HUES6 (cell line): Measurements from ENCODE around the gene SSTR5.
"Not testable (repeated sequence)": the region's sequence is repeated elsewhere in the genome, so short reads cannot be mapped to it uniquely, and the experiment has no call there.

Experiments used
- H3K27ac ChIP-seq: 2 replicates; pipeline ENCODE4 v1.7.0; 2013; ENCODE audit warnings: low read depth, mild to moderate bottlenecking, low read length, inconsistent platforms
- H3K27me3 ChIP-seq: 2 replicates; pipeline ENCODE4 v1.6.1; 2013; ENCODE audit warnings: low read length; ENCODE audit not compliant: control insufficient read depth, insufficient read depth
- H3K36me3 ChIP-seq: 2 replicates; pipeline ENCODE4 v1.6.1; 2013; ENCODE audit warnings: low read length; ENCODE audit not compliant: control insufficient read depth, insufficient read depth
- H3K4me1 ChIP-seq: 2 replicates; pipeline ENCODE4 v1.6.1; 2013; ENCODE audit warnings: low read length; ENCODE audit not compliant: control insufficient read depth, insufficient read depth
- H3K4me3 ChIP-seq: 2 replicates; pipeline ENCODE4 v1.5.1; 2013; ENCODE audit warnings: low read depth, low read length
- H3K9ac ChIP-seq: one replicate; pipeline ENCODE4 v1.6.1; 2013; ENCODE audit warnings: mild to moderate bottlenecking, low read length
- H3K9me3 ChIP-seq: 2 replicates; pipeline ENCODE4 v1.6.1; 2013; ENCODE audit warnings: low read depth, low read length; ENCODE audit not compliant: control insufficient read depth, insufficient read depth

Gene SSTR5

DNA sequence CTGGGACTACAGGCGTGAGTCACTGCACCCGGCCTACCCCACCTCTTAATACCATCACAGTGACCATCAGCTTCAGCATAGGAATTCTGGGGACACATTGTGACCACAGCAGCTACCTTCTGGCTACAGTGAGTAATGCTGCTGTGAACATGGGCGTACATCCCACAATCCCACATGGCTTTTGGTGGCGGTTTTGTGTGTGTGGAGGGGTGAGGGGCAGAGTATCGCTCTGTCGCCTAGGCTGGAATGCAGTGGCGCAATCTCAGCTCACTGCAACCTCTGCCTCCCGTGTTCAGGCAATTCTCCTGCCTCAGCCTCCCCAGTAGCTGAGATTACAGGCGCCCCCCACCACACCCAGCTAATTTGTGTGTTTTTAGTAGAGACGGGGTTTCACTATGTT, 13.9 kb downstream of the SSTR5 start:
- not testable (repeated sequence) for H3K27me3 ChIP-seq, H3K27ac ChIP-seq, H3K9ac ChIP-seq, H3K36me3 ChIP-seq, H3K4me3 ChIP-seq
- peaks cover 17% of the 10 kb centered on the region for H3K9me3 ChIP-seq
- H3K4me1 ChIP-seq, result peaks cover 21% of the 10 kb centered on the region

GRCh38 chr16:1088295-1089170, 16.0 kb downstream of the SSTR5 start:
- H3K27me3 ChIP-seq, result no peaks in the 10 kb centered on the region; the same call in 1 of the 2 replicates
- no peak overlapping the region for H3K27ac ChIP-seq
- H3K4me1 ChIP-seq, result peaks cover 7% of the 10 kb centered on the region
- H3K9me3 ChIP-seq, result peaks cover 17% of the 10 kb centered on the region
- no peak overlapping the region for H3K9ac ChIP-seq
- H3K4me3 ChIP-seq, result no peak overlapping the region
- H3K36me3 ChIP-seq, result no peaks in the 10 kb centered on the region

- peaks cover 7% of the 10 kb centered on the region for H3K4me1 ChIP-seq
- H3K4me3 ChIP-seq, result no peak overlapping the region
- no peak overlapping the region for H3K9ac ChIP-seq
- no peaks in the 10 kb centered on the region for H3K36me3 ChIP-seq
- peaks cover 17% of the 10 kb centered on the region for H3K9me3 ChIP-seq
- no peaks in the 10 kb centered on the region; the same call in 1 of the 2 replicates for H3K27me3 ChIP-seq
- no peak overlapping the region for H3K27ac ChIP-seq
Measured at GRCh38 chr16:1089439-1089821, 16.9 kb downstream of the SSTR5 start.

GRCh38 chr16:1089822-1090619, 17.5 kb downstream of the SSTR5 start:
- no peak overlapping the region for H3K27ac ChIP-seq
- no peaks in the 10 kb centered on the region for H3K36me3 ChIP-seq
- H3K9ac ChIP-seq, result no peak overlapping the region
- no peaks in the 10 kb centered on the region; the same call in 1 of the 2 replicates for H3K27me3 ChIP-seq
- H3K4me3 ChIP-seq, result no peak overlapping the region
- peaks cover 11% of the 10 kb centered on the region for H3K9me3 ChIP-seq
- H3K4me1 ChIP-seq, result peaks cover 7% of the 10 kb centered on the region

GRCh38 chr16:1090620-1091587, 18.4 kb downstream of the SSTR5 start:
- Histone ChIP-seq H3K9me3 (peaks cover 2% of the 10 kb centered on the region; the same call in 1 of the 2 replicates), H3K27ac (no peak overlapping the region), H3K4me1 (peaks cover 7% of the 10 kb centered on the region), H3K4me3 (no peak overlapping the region), H3K27me3 (no peaks in the 10 kb centered on the region; the same call in 1 of the 2 replicates), H3K9ac (no peak overlapping the region), H3K36me3 (no peaks in the 10 kb centered on the region)

- no peaks in the 10 kb centered on the region for H3K36me3 ChIP-seq
- H3K9ac ChIP-seq, result no peak overlapping the region
- H3K4me3 ChIP-seq, result no peak overlapping the region
- no peaks in the 10 kb centered on the region for H3K9me3 ChIP-seq
- H3K4me1 ChIP-seq, result peaks cover 7% of the 10 kb centered on the region
- H3K27me3 ChIP-seq, result no peaks in the 10 kb centered on the region; the same call in 1 of the 2 replicates
- H3K27ac ChIP-seq, result no peak overlapping the region
Measured at GRCh38 chr16:1091992-1092552, 19.5 kb downstream of the SSTR5 start.

- not testable (repeated sequence) for H3K9ac ChIP-seq, H3K27me3 ChIP-seq, H3K4me1 ChIP-seq, H3K4me3 ChIP-seq, H3K27ac ChIP-seq, H3K9me3 ChIP-seq, H3K36me3 ChIP-seq
Measured at GRCh38 chr16:1092685-1093283, 20.2 kb downstream of the SSTR5 start.

GRCh38 chr16:1093284-1094123, 21.0 kb downstream of the SSTR5 start:
- Histone ChIP-seq H3K27ac (no peak overlapping the region), H3K27me3 (no peaks in the 10 kb centered on the region; the same call in 1 of the 2 replicates), H3K4me3 (no peak overlapping the region), H3K9me3 (no peaks in the 10 kb centered on the region), H3K36me3 (no peaks in the 10 kb centered on the region), H3K9ac (no peak overlapping the region), H3K4me1 (peaks cover 7% of the 10 kb centered on the region)

DNA sequence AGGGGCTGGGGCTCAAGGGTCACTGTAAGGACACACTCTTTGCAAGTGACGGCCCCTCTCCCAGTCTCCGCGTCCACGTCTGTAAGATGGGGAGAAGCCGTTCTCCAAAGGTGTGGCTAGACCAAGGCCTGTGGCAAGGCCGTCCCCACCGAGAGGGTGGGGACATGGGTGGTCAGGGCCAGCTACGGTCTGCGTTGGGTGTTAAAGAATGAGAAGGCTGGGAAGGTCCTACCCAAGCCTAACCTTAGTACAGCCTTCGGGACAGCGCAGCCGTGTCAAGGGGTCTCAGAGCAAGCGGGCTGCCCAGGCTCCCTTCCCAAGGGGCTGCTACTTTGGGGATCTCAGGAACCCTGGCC, 21.6 kb downstream of the SSTR5 start:
- Histone ChIP-seq H3K27me3 (no peaks in the 10 kb centered on the region; the same call in 1 of the 2 replicates), H3K36me3 (no peaks in the 10 kb centered on the region), H3K4me1 (peaks cover 7% of the 10 kb centered on the region), H3K9ac (no peak overlapping the region), H3K4me3 (no peak overlapping the region), H3K27ac (no peak overlapping the region), H3K9me3 (no peaks in the 10 kb centered on the region)
